ENCODE measurements around the gene BCAS4. TPM values are rescaled to one million over a fixed set of nuclear protein-coding genes. Genes with fewer than 3 reads are reported as not detected.

BCAS4 gene
- total RNA-seq, 1 donor from 2014 or later, result 4.3 TPM

GRCh38 chr20:50855498-50856474, 60.9 kb downstream of the BCAS4 start:
- ATAC-seq, result no peak
- Histone ChIP-seq H3K36me3 (no peaks in the 10 kb centered on the region), H3K4me1 (no peaks in the 10 kb centered on the region), H3K9me3 (no peaks in the 10 kb centered on the region), H3K27me3 (no peaks in the 10 kb centered on the region), H3K4me3 (no peak overlapping the region), H3K27ac (no peak overlapping the region)
- intact Hi-C loops (cut with DNase I), result no loop called here
- DNase-seq, result no peak
- no peak for TF ChIP-seq CTCF (IDR thresholded peaks at IDR 0.05)

GRCh38 chr20:50856475-50857041, 61.7 kb downstream of the BCAS4 start:
- TF ChIP-seq CTCF (IDR thresholded peaks at IDR 0.05), result no peak
- H3K27ac ChIP-seq, result no peak overlapping the region
- H3K4me1 ChIP-seq, result no peaks in the 10 kb centered on the region
- DNase-seq (no peak), ATAC-seq (no peak)
- no peaks in the 10 kb centered on the region for H3K36me3 ChIP-seq
- H3K27me3 ChIP-seq, result no peaks in the 10 kb centered on the region
- intact Hi-C loops (cut with DNase I), result no loop called here
- no peaks in the 10 kb centered on the region for H3K9me3 ChIP-seq
- no peak overlapping the region for H3K4me3 ChIP-seq

GRCh38 chr20:50857348-50857747, 62.5 kb downstream of the BCAS4 start:
- no peak for ATAC-seq

GRCh38 chr20:50858525-50858924, 63.7 kb downstream of the BCAS4 start:
- H3K27me3 ChIP-seq, result no peaks in the 10 kb centered on the region
- no peak overlapping the region for H3K27ac ChIP-seq
- no peak for DNase-seq
- no peaks in the 10 kb centered on the region for H3K9me3 ChIP-seq
- H3K36me3 ChIP-seq, result no peaks in the 10 kb centered on the region
- no peak for ATAC-seq
- TF ChIP-seq CTCF (IDR thresholded peaks at IDR 0.05), result no peak
- H3K4me1 ChIP-seq, result no peaks in the 10 kb centered on the region
- intact Hi-C loops (cut with DNase I), result no loop called here
- H3K4me3 ChIP-seq, result no peak overlapping the region

More at GRCh38 chr20:50857348-50857747, 62.5 kb downstream of the BCAS4 start:
- intact Hi-C loops (cut with DNase I), result no loop called here
- Histone ChIP-seq H3K36me3 (no peaks in the 10 kb centered on the region), H3K9me3 (no peaks in the 10 kb centered on the region), H3K4me3 (no peak overlapping the region), H3K4me1 (no peaks in the 10 kb centered on the region), H3K27me3 (no peaks in the 10 kb centered on the region), H3K27ac (no peak overlapping the region)
- no peak for DNase-seq
- no peak for TF ChIP-seq CTCF (IDR thresholded peaks at IDR 0.05)

GRCh38 chr20:50859161-50859560, 64.3 kb downstream of the BCAS4 start:
- intact Hi-C loops (cut with DNase I), result no loop called here
- Histone ChIP-seq H3K9me3 (no peaks in the 10 kb centered on the region), H3K36me3 (no peaks in the 10 kb centered on the region), H3K4me3 (no peak overlapping the region), H3K27ac (no peak overlapping the region), H3K4me1 (no peaks in the 10 kb centered on the region), H3K27me3 (no peaks in the 10 kb centered on the region)
- ATAC-seq (no peak), DNase-seq (no peak)
- TF ChIP-seq CTCF (IDR thresholded peaks at IDR 0.05), result no peak
